H9 (cell line): ENCODE data around the gene USP47. TPM values are rescaled to one million over a fixed set of nuclear protein-coding genes. Genes with fewer than 3 reads are reported as not detected.

Experiments used
- DNase-seq: peaks from one replicate; pipeline ENCODE4 v3.0.0-alpha.2; 2017
- H2AFZ ChIP-seq: one replicate; pipeline ENCODE4 v1.6.1; 2013; ENCODE audit warnings: mild to moderate bottlenecking, low read length, control low read depth, moderate library complexity
- H2AK5ac ChIP-seq: 2 replicates; pipeline ENCODE4 v1.6.1; 2013; ENCODE audit warnings: low read length, control low read depth, mixed read lengths; ENCODE audit not compliant: insufficient read length
- H2BK120ac ChIP-seq: one replicate; pipeline ENCODE4 v1.6.1; 2013; ENCODE audit warnings: low read depth, mild to moderate bottlenecking, low read length, control low read depth, inconsistent platforms; ENCODE audit not compliant: poor library complexity, severe bottlenecking
- H2BK12ac ChIP-seq: 2 replicates; pipeline ENCODE4 v1.6.1; 2013; ENCODE audit warnings: low read length, control low read depth, mixed read lengths, low read depth; ENCODE audit not compliant: insufficient read length
- H2BK15ac ChIP-seq: 2 replicates; pipeline ENCODE4 v1.6.1; 2013; ENCODE audit warnings: low read depth, low read length, control low read depth
- H2BK20ac ChIP-seq: one replicate; pipeline ENCODE4 v1.6.1; 2013; ENCODE audit warnings: low read depth, mild to moderate bottlenecking, low read length, control low read depth, inconsistent platforms; ENCODE audit not compliant: poor library complexity, severe bottlenecking
- H2BK5ac ChIP-seq: 2 replicates; pipeline ENCODE4 v1.6.1; 2013; ENCODE audit warnings: low read length, control low read depth, mixed read lengths; ENCODE audit not compliant: insufficient read length
- H3K14ac ChIP-seq: 2 replicates; pipeline ENCODE4 v1.6.1; 2013; ENCODE audit warnings: low read length, control low read depth; ENCODE audit not compliant: insufficient read depth
- H3K18ac ChIP-seq: 2 replicates; pipeline ENCODE4 v1.6.1; 2013; ENCODE audit warnings: low read depth, mild to moderate bottlenecking, mixed read lengths, low read length, control low read depth; ENCODE audit not compliant: insufficient read length
- H3K23ac ChIP-seq: 2 replicates; pipeline ENCODE4 v1.6.1; 2013; ENCODE audit warnings: low read length, control low read depth, mixed read lengths, low read depth; ENCODE audit not compliant: insufficient read length
- H3K23me2 ChIP-seq: 2 replicates; pipeline ENCODE4 v1.6.1; 2013; ENCODE audit warnings: low read depth, mild to moderate bottlenecking, mixed read lengths, low read length, control low read depth; ENCODE audit not compliant: insufficient read length, poor library complexity, severe bottlenecking
- H3K27ac ChIP-seq: 2 replicates; pipeline ENCODE4 v1.5.1; 2013; ENCODE audit warnings: low read length, control low read depth, mixed read lengths, low read depth; ENCODE audit not compliant: insufficient read length
- H3K27me3 ChIP-seq: 2 replicates; pipeline ENCODE4 v1.6.1; 2013; ENCODE audit warnings: low read length, control low read depth, inconsistent platforms; ENCODE audit not compliant: insufficient read depth
- H3K4ac ChIP-seq: 2 replicates; pipeline ENCODE4 v1.6.1; 2013; ENCODE audit warnings: low read depth, mild to moderate bottlenecking, control low read depth, inconsistent platforms, low read length, moderate library complexity
- H3K4me1 ChIP-seq: 2 replicates; pipeline ENCODE4 v1.6.1; 2013; ENCODE audit warnings: low read length, control low read depth, inconsistent platforms; ENCODE audit not compliant: insufficient read depth
- H3K4me2 ChIP-seq: 2 replicates; pipeline ENCODE4 v1.6.1; 2013; ENCODE audit warnings: low read length, control low read depth, mixed read lengths; ENCODE audit not compliant: insufficient read length, insufficient read depth
- H3K56ac ChIP-seq: 2 replicates; pipeline ENCODE4 v1.6.1; 2013; ENCODE audit warnings: low read depth, mild to moderate bottlenecking, mixed read lengths, low read length, control low read depth; ENCODE audit not compliant: insufficient read length
- H3K79me1 ChIP-seq: 2 replicates; pipeline ENCODE4 v1.6.1; 2013; ENCODE audit warnings: low read depth, mild to moderate bottlenecking, moderate library complexity, low read length, control low read depth, inconsistent platforms; ENCODE audit not compliant: insufficient read depth, poor library complexity, severe bottlenecking
- H3K79me2 ChIP-seq: 2 replicates; pipeline ENCODE4 v1.6.1; 2013; ENCODE audit warnings: low read length, control low read depth, inconsistent platforms; ENCODE audit not compliant: insufficient read depth
- H3K9ac ChIP-seq: 2 replicates; pipeline ENCODE4 v1.6.1; 2013; ENCODE audit warnings: low read length, control low read depth, mixed read lengths; ENCODE audit not compliant: insufficient read length; ENCODE audit errors: extremely low read depth
- H3K9me3 ChIP-seq: one replicate; pipeline ENCODE4 v1.6.1; 2013; ENCODE audit warnings: low read depth, low read length, inconsistent platforms; ENCODE audit not compliant: control insufficient read depth
- H3T11ph ChIP-seq: one replicate; pipeline ENCODE4 v1.6.1; 2013; ENCODE audit warnings: mild to moderate bottlenecking, low read length, control low read depth, inconsistent platforms
- H4K20me1 ChIP-seq: one replicate; pipeline ENCODE4 v1.6.1; 2013; ENCODE audit not compliant: control insufficient read depth, insufficient read length, insufficient read depth
- H4K5ac ChIP-seq: 2 replicates; pipeline ENCODE4 v1.6.1; 2013; ENCODE audit warnings: low read depth, mild to moderate bottlenecking, mixed read lengths, low read length, control low read depth; ENCODE audit not compliant: insufficient read length
- H4K8ac ChIP-seq: replicated peaks from 2 replicates; pipeline ENCODE4 v1.6.1; 2013; ENCODE audit warnings: low read length, control low read depth, mixed read lengths, low read depth; ENCODE audit not compliant: insufficient read length
- H4K91ac ChIP-seq: 2 replicates; pipeline ENCODE4 v1.6.1; 2013; ENCODE audit warnings: low read depth, mild to moderate bottlenecking, moderate library complexity, mixed read lengths, low read length, control low read depth; ENCODE audit not compliant: insufficient read length
- H3K27ac Mint-ChIP-seq, 3 experiments: 2 replicates in 2 of 3; 3 replicates in 1 of 3; pipeline ENCODE4 v1.8.0; 2020 to 2021; ENCODE audit warnings: mixed read lengths in 3 of 3, mild to moderate bottlenecking in 1 of 3, moderate library complexity in 1 of 3
- H3K27me3 Mint-ChIP-seq: 2 replicates; pipeline ENCODE4 v1.8.0; 2021; ENCODE audit warnings: low read depth, mild to moderate bottlenecking, moderate library complexity, mixed read lengths
- H3K36me3 Mint-ChIP-seq, 3 experiments: 2 replicates in 2 of 3; 3 replicates in 1 of 3; pipeline ENCODE4 v1.8.0; 2020 to 2021; ENCODE audit warnings: low read depth in 3 of 3, mixed read lengths in 3 of 3; ENCODE audit not compliant: insufficient read depth in 1 of 3
- H3K4me1 Mint-ChIP-seq, 2 experiments: 2 replicates each; pipeline ENCODE4 v1.8.0; 2020; ENCODE audit warnings: mixed read lengths in 2 of 2
- H3K4me3 Mint-ChIP-seq, 2 experiments: 2 replicates in 1 of 2; 3 replicates in 1 of 2; pipeline ENCODE4 v1.8.0; 2020 to 2021; ENCODE audit warnings: mild to moderate bottlenecking in 2 of 2, mixed read lengths in 2 of 2, moderate library complexity in 1 of 2
- H3K9me3 Mint-ChIP-seq, 2 experiments: 2 replicates in 1 of 2; 3 replicates in 1 of 2; pipeline ENCODE4 v1.8.0; 2020; ENCODE audit warnings: mild to moderate bottlenecking in 2 of 2, mixed read lengths in 2 of 2, moderate library complexity in 1 of 2
- WGBS: extraction: QIAGEN DNeasy Blood & Tissue Kit; methylation state at CpG from one replicate; pipeline ENCODE4 v1.1.7; 2013; ENCODE audit warnings: missing lambda C conversion rate, low lambda C conversion rate, mixed read lengths; ENCODE audit not compliant: insufficient read length; ENCODE audit errors: extremely low coverage; 5-methylcytosine and 5-hydroxymethylcytosine counted together
- total RNA-seq: library from RNA; stranded (reverse); gene quantifications from 2 replicates; pipeline ENCODE4 v1.2.1, GENCODE V29; 2021
- TF ChIP-seq, protein P1 (sequence below): fragments of 200-600 bp; sonication (generic); conservative IDR thresholded peaks from 3 replicates; pipeline ENCODE4 v1.8.0; 2021; ENCODE audit warnings: antibody characterized with exemption, mild to moderate bottlenecking

The USP47 gene
- total RNA-seq, 1 experiment from 2014 or later, result 26.7 TPM

DNA sequence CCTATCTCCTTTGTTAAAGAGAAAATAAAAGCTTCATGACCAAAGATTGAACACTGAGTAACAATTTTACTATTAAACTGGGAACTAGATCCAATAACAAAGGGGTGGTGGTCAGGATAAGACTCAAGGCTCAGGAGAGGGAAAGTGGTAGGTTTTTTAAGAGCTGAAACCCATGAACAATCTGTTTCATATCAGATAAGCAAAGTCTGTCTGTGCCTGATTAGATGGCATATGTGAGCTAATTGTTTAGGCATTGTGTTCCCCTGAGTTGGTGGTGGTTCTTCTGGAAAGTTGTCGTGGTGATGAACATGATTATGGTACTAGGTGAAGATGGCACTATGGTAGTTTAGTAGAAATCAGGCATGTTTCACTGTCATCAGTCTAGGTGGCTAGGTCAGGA, 24.4 kb downstream of the USP47 start:
- H2BK5ac ChIP-seq, result no peak overlapping the region
- H4K20me1 ChIP-seq, result no peaks in the 10 kb centered on the region
- WGBS, result no CpG with 5 or more reads among the region's 1 CpG
- H3K79me1 ChIP-seq, result peaks cover 3% of the 10 kb centered on the region
- no peak overlapping the region for H3T11ph ChIP-seq
- no peak overlapping the region for H2BK20ac ChIP-seq
- Mint-ChIP-seq H3K27me3 (no peaks in the 10 kb centered on the region; the same call in 1 of the 2 replicates), H3K36me3 (peaks cover 12 to 24% (median 14%) of the 10 kb centered on the region in 3 experiments), H3K27ac (no peak overlapping the region), H3K4me3 (no peak overlapping the region), H3K9me3 (peaks cover 17 to 24% of the 10 kb centered on the region in 2 experiments), H3K4me1 (peaks cover 39 to 41% of the 10 kb centered on the region in 2 experiments)
- TF ChIP-seq, protein P1, sequence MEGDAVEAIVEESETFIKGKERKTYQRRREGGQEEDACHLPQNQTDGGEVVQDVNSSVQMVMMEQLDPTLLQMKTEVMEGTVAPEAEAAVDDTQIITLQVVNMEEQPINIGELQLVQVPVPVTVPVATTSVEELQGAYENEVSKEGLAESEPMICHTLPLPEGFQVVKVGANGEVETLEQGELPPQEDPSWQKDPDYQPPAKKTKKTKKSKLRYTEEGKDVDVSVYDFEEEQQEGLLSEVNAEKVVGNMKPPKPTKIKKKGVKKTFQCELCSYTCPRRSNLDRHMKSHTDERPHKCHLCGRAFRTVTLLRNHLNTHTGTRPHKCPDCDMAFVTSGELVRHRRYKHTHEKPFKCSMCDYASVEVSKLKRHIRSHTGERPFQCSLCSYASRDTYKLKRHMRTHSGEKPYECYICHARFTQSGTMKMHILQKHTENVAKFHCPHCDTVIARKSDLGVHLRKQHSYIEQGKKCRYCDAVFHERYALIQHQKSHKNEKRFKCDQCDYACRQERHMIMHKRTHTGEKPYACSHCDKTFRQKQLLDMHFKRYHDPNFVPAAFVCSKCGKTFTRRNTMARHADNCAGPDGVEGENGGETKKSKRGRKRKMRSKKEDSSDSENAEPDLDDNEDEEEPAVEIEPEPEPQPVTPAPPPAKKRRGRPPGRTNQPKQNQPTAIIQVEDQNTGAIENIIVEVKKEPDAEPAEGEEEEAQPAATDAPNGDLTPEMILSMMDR, result no peak
- H3K18ac ChIP-seq, result no peak overlapping the region
- H2BK15ac ChIP-seq, result no peak overlapping the region
- no peak overlapping the region for H3K4me2 ChIP-seq
- H2BK120ac ChIP-seq, result no peak overlapping the region
- H3K23me2 ChIP-seq, result no peaks in the 10 kb centered on the region
- H3K79me2 ChIP-seq, result peaks cover 6% of the 10 kb centered on the region; the same call in 1 of the 2 replicates
- H2AFZ ChIP-seq, result no peak overlapping the region
- no peak overlapping the region for H2AK5ac ChIP-seq
- H3K4ac ChIP-seq, result no peak overlapping the region
- H3K14ac ChIP-seq, result no peak overlapping the region
- no peak overlapping the region for H3K23ac ChIP-seq
- H3K27me3 ChIP-seq, result no peaks in the 10 kb centered on the region
- no peak overlapping the region for H3K9ac ChIP-seq
- no peak overlapping the region for H4K8ac ChIP-seq
- H4K91ac ChIP-seq, result no peak overlapping the region
- no peak overlapping the region for H3K56ac ChIP-seq
- H3K4me1 ChIP-seq, result no peaks in the 10 kb centered on the region; the same call in 1 of the 2 replicates
- no peak overlapping the region for H2BK12ac ChIP-seq
- no peak overlapping the region for H4K5ac ChIP-seq
- peaks cover 4% of the 10 kb centered on the region for H3K9me3 ChIP-seq
- no peak overlapping the region for H3K27ac ChIP-seq
- DNase-seq, result no peak
